IMR-90 (cell line): ENCODE data around the gene DSCAM. TPM values are rescaled to one million over a fixed set of nuclear protein-coding genes. Genes with fewer than 3 reads are reported as not detected.

ENCODE experiments used
- ATAC-seq: fragments of 200-7000 bp; cut with Tn5 transposase; 2 replicates; pipeline ENCODE4 v1.9.1; 2020; ENCODE audit warnings: low read depth, mild to moderate bottlenecking, moderate library complexity
- BruUV-seq: library from RNA; stranded (reverse); fragments of 400-500 nt; replicated peaks from 2 replicates; lab custom pipeline; 2021; lab: Mats Ljungman, UMichigan
- CTCF ChIA-PET: fragments of 300-600 bp; formaldehyde crosslinking; extraction: SDS; loops from one replicate; lab custom pipeline; 2021; ENCODE audit warnings: antibody characterized with exemption; lab: Yijun Ruan, JAX
- POLR2A ChIA-PET: fragments of 300-600 bp; sonication (Branson Sonifier 250); formaldehyde crosslinking; loops from one replicate; lab custom pipeline; 2022; ENCODE audit warnings: antibody characterized with exemption; ENCODE audit not compliant: unreplicated experiment; lab: Charles Lee
- DNase-seq: peaks from one replicate; pipeline ENCODE4 v3.0.0; 2013
- H2AFZ ChIP-seq: replicated peaks from 2 replicates; pipeline ENCODE3; 2013; ENCODE audit warnings: low read length, mild to moderate bottlenecking; ENCODE audit not compliant: poor library complexity
- H2AK5ac ChIP-seq: 2 replicates; pipeline ENCODE4 v1.6.1; 2013; ENCODE audit warnings: low read depth, low read length, inconsistent platforms
- H2AK9ac ChIP-seq: replicated peaks from 2 replicates; pipeline ENCODE3; 2013; ENCODE audit warnings: mild to moderate bottlenecking, low read depth, low read length, moderate library complexity; ENCODE audit not compliant: poor library complexity
- H2BK120ac ChIP-seq: 2 replicates; pipeline ENCODE4 v1.6.1; 2013; ENCODE audit warnings: low read depth, low read length, inconsistent platforms
- H2BK15ac ChIP-seq: 3 replicates; pipeline ENCODE4 v1.6.1; 2013; ENCODE audit warnings: low read depth, low read length, inconsistent platforms
- H2BK20ac ChIP-seq: 2 replicates; pipeline ENCODE4 v1.6.1; 2013; ENCODE audit warnings: low read depth, mild to moderate bottlenecking, inconsistent platforms, low read length, moderate library complexity
- H2BK5ac ChIP-seq: 2 replicates; pipeline ENCODE4 v1.6.1; 2013; ENCODE audit warnings: mild to moderate bottlenecking, low read depth, low read length, inconsistent platforms; ENCODE audit not compliant: poor library complexity, severe bottlenecking
- H3K14ac ChIP-seq: replicated peaks from 2 replicates; pipeline ENCODE4 v1.6.1; 2013; ENCODE audit warnings: low read depth, low read length, inconsistent platforms
- H3K18ac ChIP-seq: 2 replicates; pipeline ENCODE4 v1.6.1; 2013; ENCODE audit warnings: low read depth, low read length, control low read depth
- H3K23ac ChIP-seq: 2 replicates; pipeline ENCODE4 v1.6.1; 2013; ENCODE audit warnings: low read depth, low read length, inconsistent platforms
- H3K27ac ChIP-seq: 2 replicates; pipeline ENCODE4 v1.5.1; 2013; ENCODE audit warnings: mild to moderate bottlenecking, control low read depth, low read length; ENCODE audit not compliant: insufficient read depth
- H3K27me3 ChIP-seq: 2 replicates; pipeline ENCODE4 v1.6.1; 2013; ENCODE audit warnings: low read length; ENCODE audit not compliant: control insufficient read depth, insufficient read depth
- H3K36me3 ChIP-seq: 2 replicates; pipeline ENCODE4 v1.6.1; 2013; ENCODE audit warnings: low read length, mixed read lengths; ENCODE audit not compliant: control insufficient read depth, insufficient read depth
- H3K4ac ChIP-seq: 2 replicates; pipeline ENCODE4 v1.6.1; 2013; ENCODE audit warnings: low read depth, low read length, inconsistent platforms
- H3K4me1 ChIP-seq: 2 replicates; pipeline ENCODE4 v1.6.1; 2013; ENCODE audit warnings: low read length, mixed read lengths; ENCODE audit not compliant: control insufficient read depth, insufficient read depth
- H3K4me2 ChIP-seq: 2 replicates; pipeline ENCODE4 v1.6.1; 2013; ENCODE audit warnings: low read depth, mild to moderate bottlenecking, control low read depth, low read length, moderate library complexity
- H3K4me3 ChIP-seq: 2 replicates; pipeline ENCODE4 v1.5.1; 2013; ENCODE audit warnings: low read depth, mild to moderate bottlenecking, control low read depth, low read length, moderate library complexity; ENCODE audit not compliant: insufficient read depth
- H3K56ac ChIP-seq: 2 replicates; pipeline ENCODE4 v1.6.1; 2013; ENCODE audit warnings: low read length, inconsistent platforms; ENCODE audit not compliant: insufficient read depth; ENCODE audit errors: extremely low read depth
- H3K79me1 ChIP-seq, 2 experiments: 2 replicates each; pipeline ENCODE4 v1.6.1; 2013; ENCODE audit warnings: low read length in 2 of 2, inconsistent platforms in 1 of 2, low read depth in 1 of 2
- H3K9ac ChIP-seq: 2 replicates; pipeline ENCODE4 v1.6.1; 2013; ENCODE audit warnings: low read depth, low read length, control low read depth
- H3K9me1 ChIP-seq: 2 replicates; pipeline ENCODE4 v1.6.1; 2013; ENCODE audit warnings: low read length, inconsistent platforms; ENCODE audit not compliant: insufficient read depth
- H3K9me3 ChIP-seq: 2 replicates; pipeline ENCODE4 v1.6.1; 2013; ENCODE audit warnings: low read length; ENCODE audit not compliant: control insufficient read depth, insufficient read depth
- H4K20me1 ChIP-seq: 2 replicates; pipeline ENCODE4 v1.6.1; 2013; ENCODE audit warnings: low read length, inconsistent platforms; ENCODE audit not compliant: insufficient read depth
- H4K5ac ChIP-seq: 2 replicates; pipeline ENCODE4 v1.6.1; 2013; ENCODE audit warnings: mild to moderate bottlenecking, low read depth, low read length, control low read depth
- H4K8ac ChIP-seq, 2 experiments: 2 replicates each; pipeline ENCODE4 v1.6.1; 2013; ENCODE audit warnings: low read depth in 2 of 2, low read length in 2 of 2, control low read depth in 1 of 2, inconsistent platforms in 1 of 2
- H4K91ac ChIP-seq: 2 replicates; pipeline ENCODE4 v1.6.1; 2013; ENCODE audit warnings: low read depth, low read length, inconsistent platforms; ENCODE audit not compliant: insufficient read depth
- BHLHE40 ChIP-seq: fragments of 150-350 bp; IDR thresholded peaks from 2 replicates; pipeline ENCODE4 v1.6.1; 2016; ENCODE audit warnings: mild to moderate bottlenecking, low read depth, low read length
- CEBPB ChIP-seq: IDR thresholded peaks from 2 replicates; pipeline ENCODE4 v1.6.1; 2012; ENCODE audit warnings: low read depth, low read length, improper control_type of control experiment
- CHD1 ChIP-seq: IDR thresholded peaks from 2 replicates; pipeline ENCODE4 v1.6.1; 2012; ENCODE audit warnings: low read depth, low read length, improper control_type of control experiment
- CTCF ChIP-seq: conservative IDR thresholded peaks from 2 replicates; pipeline ENCODE4 v1.5.1; 2012; ENCODE audit warnings: mild to moderate bottlenecking, low read depth, low read length, improper control_type of control experiment
- FOS ChIP-seq: fragments of 150-350 bp; IDR thresholded peaks from 2 replicates; pipeline ENCODE4 v1.6.1; 2016; ENCODE audit warnings: low read depth, low read length
- MAFK ChIP-seq: IDR thresholded peaks from 2 replicates; pipeline ENCODE4 v1.6.1; 2012; ENCODE audit warnings: low read depth, low read length, improper control_type of control experiment
- MAZ ChIP-seq: IDR thresholded peaks from 2 replicates; pipeline ENCODE4 v1.6.1; 2012; ENCODE audit warnings: low read depth, mild to moderate bottlenecking, low read length, improper control_type of control experiment, moderate library complexity, borderline replicate concordance
- MXI1 ChIP-seq: IDR thresholded peaks from 2 replicates; pipeline ENCODE4 v1.6.1; 2012; ENCODE audit warnings: low read depth, mild to moderate bottlenecking, low read length, moderate library complexity, borderline replicate concordance
- NFE2L2 ChIP-seq: fragments of 150-350 bp; IDR thresholded peaks from 2 replicates; pipeline ENCODE4 v1.6.1; 2016; ENCODE audit warnings: low read depth, mild to moderate bottlenecking, low read length
- POLR2A ChIP-seq: IDR thresholded peaks from 2 replicates; pipeline ENCODE4 v1.6.1; 2012; ENCODE audit warnings: mild to moderate bottlenecking, low read depth, low read length
- RAD21 ChIP-seq: IDR thresholded peaks from 2 replicates; pipeline ENCODE4 v1.6.1; 2012; ENCODE audit warnings: low read length, improper control_type of control experiment
- RCOR1 ChIP-seq: IDR thresholded peaks from 2 replicates; pipeline ENCODE4 v1.6.1; 2012; ENCODE audit warnings: mild to moderate bottlenecking, low read length, improper control_type of control experiment; ENCODE audit not compliant: insufficient replicate concordance
- RFX5 ChIP-seq: IDR thresholded peaks from 2 replicates; pipeline ENCODE4 v1.8.0; 2012; ENCODE audit warnings: low read depth, mild to moderate bottlenecking, low read length, moderate library complexity
- WGBS, 2 experiments: methylation state at CpG; one replicate each; pipeline versions ENCODE4 v1.1.5 to v1.1.7; 2013; ENCODE audit warnings: missing lambda C conversion rate in 2 of 2; ENCODE audit not compliant: insufficient read length in 1 of 2; ENCODE audit errors: extremely low coverage in 2 of 2; 5-methylcytosine and 5-hydroxymethylcytosine counted together
- dilution Hi-C: fragments of 300-500 bp; cut with HindIII; formaldehyde crosslinking; loops from one replicate; pipeline ENCODE4 v1.14.3; 2018; ENCODE audit warnings: low sequenced_read_pairs; ENCODE audit not compliant: unreplicated experiment
- in situ Hi-C: fragments of 300-500 bp; cut with MboI; formaldehyde crosslinking; loops from 3 replicates; pipeline ENCODE4 v1.14.3; 2019; ENCODE audit warnings: low sequenced_read_pairs, inconsistent platforms, mixed read lengths
- intact Hi-C: fragments of 100-400 bp; cut with micrococcal nuclease; formaldehyde crosslinking; loops from 2 replicates; pipeline ENCODE4 v1.10.0; 2022
- polyA plus RNA-seq, 3 experiments: library from polyadenylated mRNA; depleted of rRNA; stranded (reverse); fragments of >200 nt; gene quantifications; 2 replicates each; pipeline ENCODE4 v1.2.3, GENCODE V29; 2012; ENCODE audit warnings: low replicate concordance in 1 of 3
- total RNA-seq: library from RNA; depleted of rRNA; stranded (reverse); fragments of >200 nt; gene quantifications from 2 replicates; pipeline ENCODE4 v1.2.3, GENCODE V29; 2012
- TF ChIP-seq, protein P1 (sequence below): fragments of 150-350 bp; IDR thresholded peaks from 2 replicates; pipeline ENCODE4 v1.6.1; 2017; ENCODE audit warnings: mild to moderate bottlenecking, antibody characterized with exemption, low read length, low read depth
- TF ChIP-seq, protein P2 (sequence below): fragments of 150-350 bp; IDR thresholded peaks from 2 replicates; pipeline ENCODE4 v1.6.1; 2016; ENCODE audit warnings: low read depth, mild to moderate bottlenecking, low read length, moderate library complexity, borderline replicate concordance

Gene DSCAM
- total and polyA plus RNA-seq, 2 of the 4 experiments (the other 2 are of a cell fraction), result under 0.01 to 0.02 TPM

DNA sequence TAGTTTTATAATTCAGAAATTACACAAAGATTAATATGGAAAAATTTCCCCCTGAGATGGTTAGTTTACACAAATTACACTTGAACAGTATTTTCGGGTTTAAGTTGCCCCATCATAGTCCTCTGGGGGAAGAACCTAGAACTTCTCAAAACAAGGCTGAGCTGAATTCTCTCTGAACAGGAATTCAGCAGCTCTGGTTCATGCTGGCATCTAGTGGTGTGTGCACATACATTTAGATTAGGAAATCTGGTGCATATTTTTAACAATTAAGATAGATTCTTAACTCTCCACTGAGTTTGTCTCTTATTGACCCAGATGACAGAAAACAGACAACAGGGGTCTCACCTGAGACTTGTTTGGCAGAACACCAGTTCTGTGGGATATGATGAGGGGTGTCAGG lies 410.7 kb downstream of the DSCAM start:
- Histone ChIP-seq H3K79me1 (no peaks in the 10 kb centered on the region), H3K27ac (no peak overlapping the region), H3K4ac (no peak overlapping the region), H4K91ac (no peak overlapping the region), H2AFZ (no peak overlapping the region), H3K9ac (no peak overlapping the region), H3K23ac (no peak overlapping the region), H3K18ac (no peak overlapping the region), H2BK20ac (no peak overlapping the region), H4K20me1 (no peaks in the 10 kb centered on the region), H3K9me1 (no peaks in the 10 kb centered on the region), H3K4me3 (no peak overlapping the region), H3K9me3 (peaks cover 19% of the 10 kb centered on the region), H3K4me2 (no peak overlapping the region), H3K4me1 (no peaks in the 10 kb centered on the region), H2AK5ac (no peak overlapping the region), H3K27me3 (no peaks in the 10 kb centered on the region), H3K36me3 (no peaks in the 10 kb centered on the region), H3K14ac (no peak overlapping the region), H2BK15ac (no peak overlapping the region), H2AK9ac (no peak overlapping the region), H3K56ac (no peak overlapping the region), H2BK5ac (no peak overlapping the region), H4K8ac (no peak overlapping the region), H2BK120ac (no peak overlapping the region), H4K5ac (no peak overlapping the region)
- no TSS peak for BruUV-seq
- dilution Hi-C loops (no loop called here), intact Hi-C loops (no loop called here), in situ Hi-C loops (no loop called here)
- no peak for TF ChIP-seq RFX5
- TF ChIP-seq CHD1, result no peak
- no peak for TF ChIP-seq FOS
- TF ChIP-seq MAZ, result no peak
- no peak for TF ChIP-seq MAFK
- no peak for TF ChIP-seq RAD21
- no peak for TF ChIP-seq CEBPB
- TF ChIP-seq POLR2A, result no peak
- no peak for TF ChIP-seq MXI1
- TF ChIP-seq, protein P1, sequence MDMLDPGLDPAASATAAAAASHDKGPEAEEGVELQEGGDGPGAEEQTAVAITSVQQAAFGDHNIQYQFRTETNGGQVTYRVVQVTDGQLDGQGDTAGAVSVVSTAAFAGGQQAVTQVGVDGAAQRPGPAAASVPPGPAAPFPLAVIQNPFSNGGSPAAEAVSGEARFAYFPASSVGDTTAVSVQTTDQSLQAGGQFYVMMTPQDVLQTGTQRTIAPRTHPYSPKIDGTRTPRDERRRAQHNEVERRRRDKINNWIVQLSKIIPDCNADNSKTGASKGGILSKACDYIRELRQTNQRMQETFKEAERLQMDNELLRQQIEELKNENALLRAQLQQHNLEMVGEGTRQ, result no peak
- TF ChIP-seq CTCF, result no peak
- TF ChIP-seq RCOR1, result no peak
- TF ChIP-seq, protein P2, sequence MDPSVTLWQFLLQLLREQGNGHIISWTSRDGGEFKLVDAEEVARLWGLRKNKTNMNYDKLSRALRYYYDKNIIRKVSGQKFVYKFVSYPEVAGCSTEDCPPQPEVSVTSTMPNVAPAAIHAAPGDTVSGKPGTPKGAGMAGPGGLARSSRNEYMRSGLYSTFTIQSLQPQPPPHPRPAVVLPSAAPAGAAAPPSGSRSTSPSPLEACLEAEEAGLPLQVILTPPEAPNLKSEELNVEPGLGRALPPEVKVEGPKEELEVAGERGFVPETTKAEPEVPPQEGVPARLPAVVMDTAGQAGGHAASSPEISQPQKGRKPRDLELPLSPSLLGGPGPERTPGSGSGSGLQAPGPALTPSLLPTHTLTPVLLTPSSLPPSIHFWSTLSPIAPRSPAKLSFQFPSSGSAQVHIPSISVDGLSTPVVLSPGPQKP, result no peak
- no peak for TF ChIP-seq BHLHE40
- TF ChIP-seq NFE2L2, result no peak
- ATAC-seq (no peak), DNase-seq (no peak)
- CTCF ChIA-PET, result no interaction called here
- POLR2A ChIA-PET, result no interaction called here
- no CpG with 5 or more reads among the region's 1 CpG for WGBS, 2 experiments
